Measurements from ENCODE around the gene PKP2.
"Not testable (repeated sequence)": the region's sequence is repeated elsewhere in the genome, so short reads cannot be mapped to it uniquely, and the experiment has no call there.

The PKP2 gene

DNA sequence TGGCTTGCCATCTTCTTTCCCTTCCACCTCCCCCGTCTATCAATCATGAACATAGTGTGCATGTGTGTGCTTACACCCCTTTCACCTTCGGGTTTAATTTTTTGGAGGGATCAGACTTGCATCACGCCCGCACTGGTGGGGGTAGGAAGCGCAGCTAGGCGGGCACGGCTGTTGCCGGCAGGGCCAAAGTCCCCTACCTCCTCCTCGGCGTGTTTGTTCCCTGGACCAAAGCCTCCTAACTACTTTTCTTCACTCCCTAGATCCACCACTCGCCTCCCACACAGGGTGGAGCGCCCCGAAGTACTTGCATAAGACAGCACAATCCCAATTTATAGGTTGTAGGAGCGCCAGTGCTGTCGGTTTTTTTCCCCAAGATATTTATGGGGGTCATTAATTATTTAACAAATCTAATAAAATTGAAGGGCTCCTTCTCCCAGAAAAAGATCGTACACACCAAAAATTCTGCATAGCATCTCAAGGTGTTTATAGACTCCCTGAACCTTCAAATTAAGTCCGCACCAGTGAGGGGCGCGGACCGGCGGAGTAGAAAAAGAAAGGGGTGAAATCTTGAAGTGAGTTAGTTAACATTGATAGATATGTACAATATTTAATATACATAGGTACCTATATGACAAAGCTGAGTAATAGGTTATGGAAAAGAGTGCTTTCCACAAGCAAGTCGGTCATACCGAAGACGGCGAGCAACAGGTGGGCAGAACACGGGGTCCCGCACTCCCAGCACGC is 717 bp downstream of the PKP2 start:
- DNase-seq (ENCODE audit: low spot score) = no peak

DNA sequence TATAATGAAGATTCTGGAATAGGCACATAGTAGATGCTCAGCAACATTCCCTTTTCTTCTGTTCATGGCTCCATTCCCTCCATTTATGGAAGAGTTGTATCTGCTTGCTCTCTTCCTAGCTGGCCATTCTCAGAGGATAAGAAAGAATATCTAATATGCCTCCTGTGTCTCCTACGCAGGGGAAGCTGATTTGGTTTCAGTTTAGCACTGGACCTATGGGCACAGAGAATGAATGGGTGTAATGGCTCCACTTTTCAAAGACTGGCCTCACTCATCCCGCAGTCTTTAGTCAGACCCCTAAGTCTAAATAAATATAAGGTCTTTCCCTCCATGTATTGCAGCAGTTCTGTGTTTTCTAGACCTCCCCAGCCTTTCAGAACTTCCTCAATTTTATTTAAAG is 2.0 kb downstream of the PKP2 start:
- DNase-seq (ENCODE audit: low spot score) = no peak

DNA sequence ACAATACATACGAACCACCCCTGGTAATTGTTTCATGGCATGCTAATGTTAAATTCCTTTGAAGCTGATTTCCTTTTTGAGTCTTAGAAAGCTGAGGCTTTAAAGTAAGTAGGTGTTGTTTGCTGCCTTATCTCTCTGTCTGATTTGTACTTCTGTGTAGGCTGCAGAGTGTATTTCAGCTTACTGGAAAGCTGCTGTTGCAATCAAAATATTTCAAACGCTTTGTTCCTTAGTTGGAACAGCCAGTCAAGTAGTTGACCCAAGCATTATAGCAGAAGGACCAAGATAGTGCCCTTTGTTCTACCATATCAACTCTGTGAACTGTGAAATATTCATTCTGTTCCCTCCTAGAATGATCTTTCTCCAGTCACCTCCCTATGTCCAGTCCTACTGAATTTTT is 3.1 kb downstream of the PKP2 start:
- no peak for DNase-seq (ENCODE audit: low spot score)

DNA sequence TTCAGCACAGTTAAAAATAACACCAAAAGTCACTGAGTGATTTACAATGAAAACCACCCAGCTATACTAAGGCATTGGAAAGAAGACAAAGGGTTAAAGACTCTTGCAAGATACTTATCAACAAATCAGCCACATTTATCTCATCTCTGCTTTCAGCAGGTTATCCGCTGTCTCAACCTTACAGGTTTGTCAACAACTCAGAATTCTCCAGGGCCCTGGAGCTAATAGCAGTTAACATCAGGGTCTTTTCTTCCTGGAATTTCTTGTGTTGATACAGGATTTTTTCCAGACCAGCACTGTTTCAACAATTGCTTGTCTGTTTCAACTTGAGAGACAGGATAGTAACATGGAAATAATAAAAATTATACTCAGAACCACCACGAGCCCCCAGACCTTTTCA is 3.5 kb downstream of the PKP2 start:
- no peak for DNase-seq (ENCODE audit: low spot score)

DNA sequence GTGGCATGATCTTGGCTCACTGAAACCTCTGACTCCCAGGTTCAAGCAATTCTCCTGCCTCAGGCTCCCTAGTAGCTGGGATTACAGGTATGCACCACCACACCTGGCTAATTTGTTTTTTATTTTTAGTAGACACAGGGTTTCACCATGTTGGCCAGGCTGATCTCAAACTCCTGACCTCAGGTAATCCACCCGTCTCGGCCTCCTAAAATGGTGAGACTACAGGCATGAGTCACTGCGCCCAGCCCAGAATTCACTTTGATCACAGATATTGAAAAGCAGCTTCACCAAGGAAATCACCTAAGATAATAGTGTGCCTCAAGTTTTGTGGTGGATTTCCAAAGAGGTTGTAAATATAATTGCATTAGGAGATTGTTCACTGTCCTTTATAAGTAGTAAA is 4.2 kb downstream of the PKP2 start:
- not testable (repeated sequence) for DNase-seq (ENCODE audit: low spot score)

DNA sequence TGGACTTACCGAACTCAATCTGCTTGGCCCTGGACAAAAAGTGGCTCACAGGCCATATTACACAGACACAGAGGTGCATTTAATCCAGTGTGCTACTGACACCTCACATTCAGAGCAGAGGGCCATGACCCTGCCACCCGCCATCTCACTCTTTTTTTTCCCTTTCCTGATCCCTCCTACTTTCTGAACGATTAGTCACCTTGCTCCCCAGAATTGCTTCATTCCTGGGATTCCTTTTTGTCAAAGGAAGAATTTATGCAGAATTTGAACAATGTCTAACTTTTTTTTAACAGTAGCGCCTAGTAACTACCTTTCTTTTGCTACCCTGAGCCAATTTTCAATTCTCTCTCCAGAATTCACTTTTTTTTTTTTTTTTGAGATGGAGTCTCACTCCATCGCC is 4.6 kb downstream of the PKP2 start:
- no peak for DNase-seq (ENCODE audit: low spot score)

DNA sequence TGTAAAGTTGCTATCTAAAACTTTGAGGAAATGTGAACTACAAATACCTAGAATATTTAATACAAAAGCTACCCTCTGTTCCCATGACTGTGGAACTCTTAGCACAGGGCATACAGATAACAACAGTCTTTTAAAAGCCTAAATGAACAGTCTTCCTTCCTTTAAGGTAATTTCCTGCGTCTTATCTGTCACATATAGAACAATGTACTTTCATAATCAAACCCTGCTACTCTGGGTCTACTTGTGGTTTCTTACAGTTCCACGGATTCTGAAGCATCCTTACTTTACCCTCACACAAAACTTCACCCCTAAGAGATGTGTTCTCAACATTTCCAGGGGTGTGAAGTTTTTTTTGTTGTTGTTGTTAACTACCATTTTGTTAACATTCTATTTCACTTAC is 5.1 kb downstream of the PKP2 start:
- no peak for DNase-seq (ENCODE audit: low spot score)

DNA sequence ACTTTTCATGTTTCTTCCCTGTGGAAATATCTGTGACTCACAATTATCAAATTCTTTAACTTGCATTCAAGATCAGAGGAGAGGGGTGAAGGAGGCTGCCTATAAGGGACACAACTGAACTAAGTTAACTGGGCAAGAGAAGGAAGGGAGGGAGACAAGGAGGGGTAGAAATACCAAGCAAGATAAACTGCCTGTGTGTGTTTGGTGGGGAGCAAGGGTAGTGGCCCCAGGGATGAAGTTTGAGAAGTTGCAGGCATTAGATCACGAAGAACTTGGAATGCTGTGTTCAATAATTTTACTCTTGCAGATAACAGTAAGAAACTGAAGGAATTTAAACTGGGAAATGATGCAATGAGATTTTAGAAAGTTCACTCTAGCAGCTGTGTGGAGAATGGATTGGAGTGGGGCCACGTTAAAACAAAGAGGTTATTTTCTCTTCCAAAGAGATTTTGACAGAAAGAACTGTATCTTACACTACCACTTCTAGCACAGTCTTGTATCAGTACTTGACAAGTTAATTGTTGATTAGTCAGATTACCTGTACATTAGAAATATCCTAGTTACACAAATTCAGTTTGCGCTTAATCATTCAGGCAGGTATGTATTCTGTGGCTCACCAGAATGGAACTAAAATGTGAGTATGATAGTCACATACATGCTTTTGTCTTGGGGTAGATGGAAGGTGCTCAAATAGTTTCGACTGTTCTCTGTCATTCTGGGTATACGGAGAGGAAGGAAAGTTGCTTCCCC is 7.4 kb downstream of the PKP2 start:
- no peak for DNase-seq (ENCODE audit: low spot score)

DNA sequence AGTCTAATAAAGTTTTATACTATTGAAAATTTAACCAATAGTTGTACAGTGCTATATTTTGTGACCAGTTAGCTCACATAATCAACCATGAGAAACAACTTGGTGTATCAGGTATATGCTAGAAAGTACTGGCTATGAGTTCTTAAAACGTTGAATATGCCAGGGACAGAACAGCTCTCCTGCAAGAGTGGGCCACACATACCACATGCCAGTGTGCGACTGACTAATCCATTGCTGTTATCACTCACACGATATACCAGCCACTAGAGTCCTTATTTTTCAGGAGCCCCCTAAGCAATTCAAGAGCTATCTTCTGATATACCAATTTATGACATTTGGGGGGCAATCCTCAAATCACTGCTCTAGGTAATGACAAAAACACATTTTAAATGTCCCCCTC is 9.5 kb downstream of the PKP2 start:
- no peak for DNase-seq (ENCODE audit: low spot score)

DNA sequence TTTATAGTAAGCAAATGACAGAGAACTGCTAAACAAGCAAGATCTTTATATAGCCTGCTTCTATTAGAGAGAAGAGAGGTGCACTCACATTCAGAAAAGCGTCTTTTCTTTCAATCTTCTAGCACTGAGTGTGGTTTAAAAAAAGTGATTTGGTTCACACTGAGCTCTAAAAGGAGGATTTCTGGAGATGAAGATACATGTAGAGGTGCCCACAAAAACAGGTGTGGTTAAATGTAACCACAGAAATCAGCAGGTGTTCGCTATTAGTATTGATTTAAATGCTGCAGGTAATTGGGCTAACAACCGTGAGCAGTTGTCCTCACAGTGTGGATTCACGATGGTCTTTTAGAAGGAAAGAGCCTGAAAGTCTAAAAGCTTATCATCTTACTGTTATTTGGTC is 10.7 kb downstream of the PKP2 start:
- DNase-seq (ENCODE audit: low spot score) = no peak

DNA sequence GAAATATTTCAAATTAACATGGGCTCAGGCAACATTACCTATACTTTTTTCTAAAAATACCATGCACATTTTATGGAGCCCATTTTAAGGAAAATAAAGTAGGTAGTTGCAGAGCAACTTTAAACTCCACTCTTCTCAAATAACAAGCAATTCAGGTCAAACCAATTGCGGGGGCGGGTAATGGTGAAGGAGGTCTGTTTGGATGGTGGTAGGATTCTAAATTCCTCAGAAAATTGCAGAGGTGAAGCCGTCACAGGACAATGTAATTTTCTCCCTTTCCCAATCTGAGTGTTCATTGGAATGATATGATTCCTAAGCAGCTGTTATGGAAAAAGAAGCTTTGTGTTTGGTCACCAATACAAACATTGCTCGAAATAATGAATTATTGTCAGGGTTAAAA is 11.6 kb downstream of the PKP2 start:
- DNase-seq (ENCODE audit: low spot score) = no peak

DNA sequence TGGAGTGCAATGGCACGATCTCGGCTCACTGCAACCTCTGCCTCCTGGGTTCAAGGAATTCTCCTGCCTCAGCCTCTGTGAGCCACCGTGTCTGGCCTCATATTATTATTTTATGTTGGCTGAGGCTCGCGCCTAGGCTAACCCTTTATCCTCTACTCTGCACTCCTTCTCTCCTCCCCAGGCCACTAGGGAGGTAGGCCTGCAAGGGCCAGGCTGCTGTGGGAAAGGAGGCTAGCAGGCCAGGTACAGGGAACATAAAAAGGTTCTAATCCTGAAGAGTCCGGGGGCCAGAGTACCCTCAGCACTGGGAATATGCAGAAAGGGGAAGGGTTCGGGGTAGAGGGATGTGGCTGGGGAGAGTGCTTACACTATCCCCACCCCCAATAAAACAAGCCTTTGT is 14.9 kb downstream of the PKP2 start:
- DNase-seq (ENCODE audit: low spot score) = no peak

DNA sequence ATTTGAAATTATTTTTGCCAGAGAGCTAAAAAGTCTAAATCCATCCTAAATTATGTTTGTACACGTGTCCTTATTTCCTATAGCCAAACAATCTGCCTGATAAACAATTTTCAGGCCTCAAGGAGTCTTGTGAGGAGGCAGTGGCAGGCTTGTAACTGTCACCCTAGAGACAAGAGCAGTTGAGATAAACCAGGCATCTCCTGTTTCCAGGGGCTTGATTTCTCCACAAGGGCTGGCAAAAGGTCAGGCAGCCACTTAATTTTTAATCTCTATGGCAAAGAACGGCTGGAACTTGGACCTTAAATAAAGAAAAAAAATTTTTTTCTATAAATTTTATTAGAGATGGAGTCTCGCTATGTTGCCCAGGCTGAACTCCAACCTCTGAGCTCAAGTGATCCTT is 15.5 kb downstream of the PKP2 start:
- no peak for DNase-seq (ENCODE audit: low spot score)

DNA sequence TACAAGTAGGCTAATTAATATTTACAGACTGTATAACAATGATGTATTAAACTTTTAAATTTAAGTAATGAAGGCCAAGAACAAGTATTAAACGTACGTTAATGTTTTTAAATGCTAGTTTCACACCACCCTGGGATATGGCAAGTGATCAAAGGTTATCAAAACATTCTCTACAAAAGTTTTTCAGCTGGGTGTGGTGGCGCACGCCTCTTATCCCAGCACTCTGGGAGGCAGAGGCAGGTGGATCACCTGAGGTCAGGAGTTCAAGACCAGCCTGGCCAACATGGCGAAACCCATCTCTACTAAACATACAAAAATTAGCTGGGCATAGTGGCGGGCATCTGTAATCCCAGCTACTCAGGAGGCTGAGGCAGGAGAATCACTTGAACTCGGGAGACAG is 17.5 kb downstream of the PKP2 start:
- not testable (repeated sequence) for DNase-seq (ENCODE audit: low spot score)

DNA sequence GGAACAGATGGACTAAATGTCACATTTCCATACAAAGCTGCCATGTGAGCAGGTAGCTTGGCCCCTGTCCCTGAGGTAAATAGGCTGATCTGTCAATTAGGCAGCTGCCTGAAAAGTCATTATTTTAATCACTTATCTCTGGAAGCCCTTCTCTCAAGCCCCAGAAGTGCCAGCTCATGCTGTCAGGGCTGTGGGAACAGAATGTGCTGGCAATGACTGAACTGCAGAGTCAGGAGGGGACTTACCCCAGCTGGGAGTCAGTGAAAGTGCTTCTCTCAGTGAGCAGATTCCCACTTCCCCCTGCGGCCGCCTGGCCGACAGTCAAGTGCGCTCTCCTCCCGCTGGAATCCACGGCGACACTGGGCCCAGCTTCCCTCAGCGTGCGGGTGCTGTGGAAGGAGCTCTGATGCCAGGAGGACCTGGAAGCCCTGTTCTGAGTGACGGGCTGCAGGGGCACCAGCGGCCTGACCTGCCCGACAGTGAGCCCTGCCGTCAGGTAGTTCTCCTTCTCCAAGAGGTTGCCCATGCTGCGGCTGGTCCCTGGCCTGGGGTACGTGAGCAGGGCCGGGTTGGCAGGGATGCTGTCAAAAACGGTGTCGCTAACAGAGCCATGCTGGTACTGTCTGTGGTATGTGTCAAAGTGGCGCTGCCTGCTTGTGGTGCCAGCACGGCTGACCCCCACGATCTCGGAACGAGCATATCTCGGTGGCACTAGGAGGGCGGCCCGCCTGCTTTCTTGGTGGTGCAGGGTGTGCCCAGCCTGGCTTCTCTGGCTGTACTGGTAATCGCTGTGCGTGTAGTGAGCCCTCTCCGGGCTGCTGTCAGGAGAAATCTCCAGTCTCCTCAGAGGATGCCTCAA is 18.7 kb downstream of the PKP2 start:
- DNase-seq (ENCODE audit: low spot score) = no peak

DNA sequence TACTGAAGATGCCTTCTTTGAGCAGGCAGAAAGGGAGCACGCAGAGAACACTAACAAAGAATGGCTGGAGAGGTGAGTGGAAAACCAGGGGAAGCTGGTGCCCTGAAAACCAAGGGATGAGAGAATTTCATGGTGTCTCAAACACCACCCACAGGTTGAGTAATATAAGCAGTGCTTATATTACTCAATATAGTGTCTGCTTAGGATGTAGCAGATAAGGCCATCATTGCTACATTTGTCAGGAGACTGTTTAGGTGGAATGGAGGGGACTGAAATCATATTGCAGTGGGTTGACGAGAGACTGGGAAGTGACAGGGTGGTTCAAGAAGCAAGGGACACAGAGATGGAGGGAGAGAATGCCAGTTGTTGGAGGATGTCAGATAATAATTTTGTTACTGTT is 20.6 kb downstream of the PKP2 start:
- no peak for DNase-seq (ENCODE audit: low spot score)

DNA sequence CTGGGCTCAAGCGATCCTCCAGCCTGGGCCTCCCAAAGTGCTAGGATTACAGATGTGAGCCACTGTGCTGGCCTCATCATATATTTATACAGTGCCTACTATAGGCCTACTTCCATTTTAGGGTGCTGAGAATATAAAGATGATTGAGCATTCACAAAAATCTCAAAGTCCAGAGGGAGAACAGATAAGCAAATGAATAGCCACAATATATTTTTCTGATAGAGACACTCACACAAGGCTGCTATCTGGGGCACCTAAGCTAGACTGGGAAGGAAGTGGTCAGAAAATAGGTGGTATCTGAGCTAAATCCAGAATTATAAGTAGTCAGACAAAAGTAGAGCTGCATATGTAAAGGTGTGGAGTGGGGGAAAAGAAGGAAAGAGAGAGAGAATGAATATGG is 21.6 kb downstream of the PKP2 start:
- DNase-seq (ENCODE audit: low spot score) = no peak

DNA sequence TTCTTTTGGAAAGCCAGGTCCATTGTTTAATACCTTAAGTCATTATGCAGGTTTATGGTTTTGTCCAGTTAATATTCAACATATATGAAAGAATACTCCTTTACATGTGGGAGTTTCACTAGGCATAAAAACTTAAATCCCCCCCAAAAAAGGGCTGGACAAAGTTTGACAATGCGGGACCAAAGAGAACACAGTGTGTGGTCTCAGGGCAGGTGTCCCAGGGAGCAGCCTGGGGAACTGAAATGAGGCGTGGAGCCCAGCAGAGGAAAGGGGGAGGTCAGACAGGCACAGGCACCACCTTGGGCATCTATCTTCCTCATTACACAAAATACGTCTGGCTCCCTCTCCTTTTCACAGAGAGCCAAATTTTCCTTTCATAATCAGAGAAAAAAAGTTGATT is 22.5 kb downstream of the PKP2 start:
- no peak for DNase-seq (ENCODE audit: low spot score)

DNA sequence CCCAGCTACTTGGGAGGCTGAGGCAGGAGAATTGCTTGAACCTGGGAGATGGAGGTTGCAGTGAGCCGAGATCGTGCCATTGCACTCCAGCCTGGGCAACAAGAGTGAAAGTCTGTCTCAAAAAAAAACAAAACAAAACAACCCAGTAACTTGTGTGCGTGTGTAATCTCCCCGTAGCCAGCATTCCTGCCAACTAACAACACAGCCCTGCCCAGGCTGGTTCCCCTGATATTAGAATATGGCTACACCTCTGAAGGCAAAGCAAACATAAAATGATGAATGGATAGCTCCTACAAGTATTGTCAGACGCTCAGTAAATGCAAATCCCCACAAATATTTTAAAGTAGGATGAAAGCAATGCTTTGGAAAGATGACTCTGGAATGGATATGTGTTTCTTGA is 24.2 kb downstream of the PKP2 start:
- DNase-seq (ENCODE audit: low spot score) = not testable (repeated sequence)

DNA sequence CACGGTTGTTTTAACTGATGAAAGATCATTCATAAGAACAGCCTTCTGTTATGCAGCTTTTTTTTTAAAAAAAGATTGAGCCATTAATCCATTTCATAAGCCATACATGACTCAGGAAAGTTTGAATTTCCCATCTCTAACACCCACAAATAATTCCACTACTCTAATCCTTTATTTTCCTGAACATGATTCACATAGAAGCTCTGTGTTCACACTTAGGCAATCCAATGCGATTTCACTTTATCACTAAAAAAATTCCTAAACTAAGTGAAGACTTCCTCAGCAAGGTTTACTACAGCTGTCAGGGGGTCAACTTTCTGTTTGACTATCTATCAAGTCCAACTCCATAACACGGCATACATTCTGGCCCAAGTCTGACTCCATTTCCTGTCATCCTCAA is 25.9 kb downstream of the PKP2 start:
- DNase-seq (ENCODE audit: low spot score) = no peak

DNA sequence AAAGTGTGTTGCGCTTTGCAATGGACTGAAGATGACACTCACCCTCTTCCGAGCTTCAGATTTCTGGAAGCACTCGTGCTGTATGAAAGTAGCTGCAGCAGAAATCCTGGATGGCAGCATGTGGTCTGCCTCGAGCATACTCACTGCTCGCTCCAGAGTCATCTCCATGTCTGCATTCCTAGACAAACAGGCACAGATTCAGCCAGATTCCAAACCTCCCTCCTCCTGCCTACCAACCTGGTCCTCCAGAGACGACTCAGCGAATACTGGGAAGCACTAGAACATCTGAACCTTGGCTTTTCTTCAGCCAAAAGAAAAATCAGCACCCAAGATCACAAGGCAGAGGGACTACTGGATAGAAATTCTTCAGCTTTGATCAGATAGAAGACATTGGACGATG is 27.7 kb downstream of the PKP2 start:
- DNase-seq (ENCODE audit: low spot score) = no peak

DNA sequence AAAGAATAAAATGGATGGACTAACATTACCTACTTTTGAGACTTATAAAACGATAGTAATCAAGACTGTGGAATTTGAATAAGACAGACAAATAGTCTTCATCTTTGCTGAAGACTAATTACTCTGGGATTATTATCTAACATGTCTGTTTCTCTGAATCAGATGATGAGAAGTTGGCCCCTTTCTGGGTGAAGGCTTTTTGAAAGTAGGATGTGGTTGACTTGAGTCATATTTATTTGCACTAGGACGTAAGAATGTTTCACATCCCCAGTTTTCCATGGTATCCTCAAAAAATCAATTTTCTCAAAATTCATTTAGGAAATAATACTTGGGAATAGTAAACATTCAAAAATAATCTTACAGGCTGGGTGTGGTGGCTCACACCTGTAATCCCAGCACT is 31.8 kb downstream of the PKP2 start:
- no peak for DNase-seq (ENCODE audit: low spot score)

DNA sequence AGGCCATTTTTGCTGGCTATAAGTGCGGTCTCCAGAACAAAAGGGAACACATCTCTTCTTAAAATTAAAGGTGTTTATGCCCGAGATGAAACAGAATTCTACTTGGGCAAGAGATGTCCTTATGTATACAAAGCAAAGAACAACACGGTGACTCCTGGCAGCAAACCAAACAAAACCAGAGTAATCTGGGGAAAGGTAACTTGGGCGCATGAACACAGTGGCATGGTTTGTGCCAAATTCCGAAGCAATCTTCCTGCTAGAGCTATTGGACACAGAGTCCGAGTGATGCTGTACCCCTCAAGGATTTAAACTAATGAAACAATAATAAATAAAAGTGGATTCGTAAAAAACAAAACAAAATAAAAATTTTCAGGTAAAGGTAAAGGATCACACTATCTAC is 33.4 kb downstream of the PKP2 start:
- no peak for DNase-seq (ENCODE audit: low spot score)

Data from AG08396 (cell line).